HG03060 (cell line): ENCODE results near the gene PYGO1.

ENCODE experiments used
- ATAC-seq: cut with Tn5 transposase; IDR thresholded peaks from one replicate; pipeline ENCODE4 v1.9.1; 2021; ENCODE audit warnings: low read depth, moderate number of reproducible peaks; ENCODE audit not compliant: unreplicated experiment

PYGO1 gene

DNA sequence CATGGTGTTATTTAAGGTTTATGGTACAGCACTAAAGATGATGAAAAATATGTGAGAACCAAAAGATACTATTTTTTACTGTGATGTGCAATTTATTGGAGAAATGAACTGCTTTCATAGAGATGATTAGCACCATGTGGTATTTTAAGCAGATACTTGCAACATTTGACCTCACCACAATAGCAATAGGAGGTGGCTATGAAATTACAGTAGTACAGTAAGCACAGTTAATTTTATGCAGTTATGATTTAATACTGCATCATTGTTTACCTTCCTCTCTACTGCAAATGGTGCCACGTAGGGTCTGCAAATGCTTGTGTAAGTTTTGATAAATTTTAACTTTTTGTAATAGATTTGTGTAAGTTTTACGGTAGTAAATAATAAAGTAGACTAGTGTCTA, 14.0 kb downstream of the PYGO1 start:
- ATAC-seq: no peak

GRCh38 chr15:55573224-55573623, 14.9 kb downstream of the PYGO1 start:
- no peak for ATAC-seq

DNA sequence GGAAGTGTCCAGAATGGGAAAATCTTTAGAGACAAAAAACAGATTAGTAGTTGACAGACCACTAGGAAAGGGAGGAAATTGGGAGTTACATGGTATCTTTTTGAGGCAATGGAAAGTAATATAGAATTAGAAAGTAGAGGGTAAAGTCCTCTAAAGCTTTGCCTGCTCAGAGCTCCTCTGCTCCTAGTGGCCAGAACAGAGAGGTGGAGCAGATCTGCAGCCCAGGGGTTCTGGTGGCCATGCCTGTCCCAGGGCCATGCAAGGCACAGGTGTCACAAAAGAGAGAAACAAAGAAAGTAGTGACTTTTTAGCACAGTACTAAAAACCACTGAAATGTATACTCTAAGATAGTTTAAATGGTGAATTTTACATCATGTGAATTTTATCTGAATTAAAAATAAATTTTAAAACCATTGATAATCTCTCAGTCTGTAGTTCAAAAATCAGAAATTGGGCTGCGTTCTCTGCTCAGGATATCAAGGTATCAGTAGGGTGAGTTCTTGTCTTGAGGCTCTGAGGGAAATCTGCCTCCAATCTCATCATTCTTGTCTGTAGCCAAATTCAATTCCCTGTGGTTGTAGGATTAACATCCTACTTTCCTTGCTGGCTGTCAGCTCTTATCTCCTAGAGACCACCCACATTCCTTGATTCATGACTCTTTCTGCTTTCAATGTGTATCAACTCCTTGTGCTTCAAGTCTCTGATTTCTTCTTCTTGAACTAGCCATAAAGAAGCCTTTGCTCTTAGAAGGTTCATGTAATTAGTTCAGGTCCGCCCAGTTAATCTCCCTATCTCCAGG, 23.6 kb downstream of the PYGO1 start:
- no peak for ATAC-seq

DNA sequence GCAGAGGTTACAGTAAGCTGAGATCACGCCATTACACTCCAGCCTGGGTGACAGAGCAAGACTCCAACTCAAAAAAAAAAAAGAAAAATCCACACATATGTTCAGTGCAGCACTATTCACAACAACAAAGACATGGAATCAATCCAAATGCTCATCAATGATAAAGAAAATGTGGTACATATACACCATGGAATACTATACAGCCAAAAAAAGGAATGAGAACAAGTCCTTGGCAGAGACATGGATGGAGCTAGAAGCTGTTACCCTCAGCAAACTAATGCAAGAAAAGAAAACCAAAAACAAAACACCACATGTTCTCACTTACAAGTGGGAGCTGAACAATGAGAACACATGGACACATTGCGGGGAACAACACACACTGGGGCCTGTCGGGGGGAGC, 25.5 kb downstream of the PYGO1 start:
- no peak for ATAC-seq

DNA sequence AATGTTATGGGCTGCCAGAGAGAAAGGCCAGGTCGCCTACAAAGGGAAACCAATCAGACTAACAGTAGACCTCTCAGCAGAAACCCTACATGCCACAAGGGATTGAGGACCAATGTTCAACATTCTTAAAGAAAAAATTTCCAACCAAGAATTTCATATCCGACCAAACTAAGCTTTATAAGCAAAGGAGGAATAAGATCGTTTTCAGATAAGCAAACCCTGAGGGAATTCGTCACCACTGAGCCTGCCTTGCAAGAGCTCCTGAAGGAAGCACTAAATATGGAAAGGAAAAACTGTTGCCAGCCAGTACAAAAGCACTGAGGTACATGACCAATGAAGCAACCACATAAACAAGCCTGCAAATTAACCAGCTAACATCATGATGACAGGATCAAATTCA, 33.1 kb downstream of the PYGO1 start:
- ATAC-seq: no peak

- no peak for ATAC-seq
Observed at GRCh38 chr15:55552926-55553325, 35.2 kb downstream of the PYGO1 start.

- ATAC-seq: no peak
Observed at GRCh38 chr15:55552451-55552850, 35.7 kb downstream of the PYGO1 start.

- no peak for ATAC-seq
Observed at GRCh38 chr15:55549305-55549704, 38.8 kb downstream of the PYGO1 start.

DNA sequence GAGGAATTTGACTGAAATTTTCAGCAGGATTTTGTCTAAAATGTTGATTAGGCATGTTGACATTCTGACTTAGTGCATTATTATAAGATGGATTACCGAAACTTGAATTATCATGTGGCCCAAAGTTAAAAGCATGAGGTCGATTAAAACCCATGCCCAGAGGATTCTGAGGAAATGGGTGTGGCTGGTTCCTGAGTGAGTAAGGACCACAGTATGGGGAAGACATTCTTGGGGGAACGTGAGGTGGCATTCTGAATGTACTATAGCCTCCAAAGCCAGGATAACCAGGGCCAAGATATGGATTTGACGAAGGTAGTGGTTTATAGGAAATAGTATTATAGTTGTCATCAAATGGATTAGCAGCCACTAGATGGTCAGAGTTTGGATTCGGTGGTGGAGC, 41.4 kb downstream of the PYGO1 start:
- ATAC-seq: no peak

DNA sequence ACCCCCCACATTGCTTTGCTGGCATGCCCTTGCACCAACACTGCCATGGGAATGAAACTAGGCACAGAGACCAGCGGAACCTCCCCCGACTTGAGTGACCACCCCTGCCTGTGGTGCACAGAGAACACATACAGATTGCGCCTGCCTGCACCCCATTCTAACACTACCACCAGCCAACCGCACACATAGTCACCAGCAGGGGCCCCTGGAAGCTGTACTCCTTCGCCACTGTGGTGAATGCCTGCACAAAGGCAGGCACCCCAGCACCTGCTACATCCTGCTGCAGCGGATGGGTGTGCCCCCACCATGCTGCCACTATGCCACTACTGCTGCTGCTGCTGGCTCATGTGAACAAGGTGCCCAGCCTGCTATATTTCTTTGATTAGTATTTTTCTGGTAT, 52.7 kb downstream of the PYGO1 start:
- no peak for ATAC-seq

GRCh38 chr15:55532944-55533343, 55.2 kb downstream of the PYGO1 start:
- no peak for ATAC-seq

DNA sequence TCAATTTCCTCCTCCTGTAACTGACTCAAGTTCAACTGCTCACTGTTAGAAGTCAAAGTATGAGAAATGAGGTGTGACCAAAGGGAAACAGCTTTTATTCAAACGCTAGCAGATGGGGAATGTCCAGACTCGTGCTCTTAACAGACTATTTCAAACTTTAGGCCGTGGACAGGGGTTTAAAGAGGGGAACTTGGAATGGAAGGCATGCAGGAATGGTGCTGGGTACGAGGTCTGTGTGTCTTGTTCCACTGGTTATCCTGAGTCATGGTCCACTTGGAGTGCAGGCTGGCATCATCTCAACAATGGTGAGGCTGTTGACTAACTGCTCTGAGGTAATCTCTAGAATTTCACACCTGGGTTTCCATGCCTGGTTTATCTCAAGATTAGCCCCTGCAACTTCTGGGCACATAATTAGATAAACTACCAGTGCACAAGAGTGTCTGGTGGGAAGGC, 57.3 kb downstream of the PYGO1 start:
- ATAC-seq: no peak

DNA sequence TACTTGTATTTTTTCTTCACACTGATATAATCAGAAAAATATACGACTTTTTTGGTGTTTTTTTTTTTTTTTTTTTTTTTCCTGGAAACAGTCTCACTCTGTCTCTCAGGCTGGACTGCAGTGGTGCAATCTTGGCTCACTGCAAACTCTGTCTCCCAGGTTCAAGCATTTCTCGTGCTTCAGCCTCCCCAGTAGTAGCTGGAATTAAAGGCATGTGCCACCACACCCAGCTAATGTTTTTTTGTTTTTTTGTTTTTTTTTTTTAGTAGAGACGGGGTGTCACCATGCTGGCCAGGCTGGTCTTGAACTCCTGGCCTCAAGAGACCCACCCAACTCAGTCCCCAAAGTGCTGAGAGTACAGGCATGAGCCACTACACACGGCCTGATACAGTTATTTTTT, 59.3 kb downstream of the PYGO1 start:
- ATAC-seq: no peak

GRCh38 chr15:55527150-55527549, 61.0 kb downstream of the PYGO1 start:
- no peak for ATAC-seq

GRCh38 chr15:55526559-55527036, 61.5 kb downstream of the PYGO1 start:
- ATAC-seq: peak; percentile 71

GRCh38 chr15:55522742-55523450, 65.2 kb downstream of the PYGO1 start:
- ATAC-seq: no peak

DNA sequence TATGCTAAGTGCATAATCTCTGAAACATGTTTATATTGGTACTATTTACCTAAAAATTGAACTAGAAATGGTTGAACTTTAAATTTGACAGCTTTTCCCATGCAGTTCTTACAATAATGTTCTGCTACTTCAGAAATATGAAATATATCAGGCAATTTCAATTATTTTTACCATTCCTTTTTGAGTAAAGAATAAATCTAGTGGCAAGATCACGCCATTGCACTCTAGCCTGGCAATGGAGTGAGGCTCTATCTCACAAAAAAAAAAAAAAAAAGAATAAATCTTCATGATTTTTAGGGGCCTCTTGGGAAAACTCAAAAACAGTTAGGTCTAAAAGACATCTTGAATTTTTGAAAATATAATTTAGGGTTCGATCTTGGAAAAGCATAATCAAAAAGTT, 69.5 kb downstream of the PYGO1 start:
- no peak for ATAC-seq

- ATAC-seq: no peak
Observed at GRCh38 chr15:55518009-55518408, 70.1 kb downstream of the PYGO1 start.

GRCh38 chr15:55515991-55516776, 72.0 kb downstream of the PYGO1 start:
- ATAC-seq: no peak

DNA sequence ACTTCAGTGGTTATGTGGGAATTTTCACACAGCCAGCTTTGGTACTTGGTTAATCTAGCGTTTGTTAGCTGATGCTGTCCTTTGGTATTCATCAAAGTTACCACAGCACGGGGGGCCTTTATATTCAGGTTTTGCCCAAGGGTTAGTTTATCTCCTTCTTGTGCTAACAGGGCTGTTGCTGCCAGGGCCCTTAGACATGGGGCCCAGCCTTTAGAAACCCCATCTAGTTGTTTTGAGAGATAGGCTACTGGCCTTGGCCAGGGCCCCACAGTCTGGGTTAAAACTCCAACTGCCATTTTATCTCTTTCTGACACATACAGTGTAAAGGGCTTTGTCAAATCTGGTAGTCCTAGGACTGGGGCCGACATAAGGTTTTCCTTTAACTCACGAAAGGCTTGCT, 72.7 kb downstream of the PYGO1 start:
- no peak for ATAC-seq

DNA sequence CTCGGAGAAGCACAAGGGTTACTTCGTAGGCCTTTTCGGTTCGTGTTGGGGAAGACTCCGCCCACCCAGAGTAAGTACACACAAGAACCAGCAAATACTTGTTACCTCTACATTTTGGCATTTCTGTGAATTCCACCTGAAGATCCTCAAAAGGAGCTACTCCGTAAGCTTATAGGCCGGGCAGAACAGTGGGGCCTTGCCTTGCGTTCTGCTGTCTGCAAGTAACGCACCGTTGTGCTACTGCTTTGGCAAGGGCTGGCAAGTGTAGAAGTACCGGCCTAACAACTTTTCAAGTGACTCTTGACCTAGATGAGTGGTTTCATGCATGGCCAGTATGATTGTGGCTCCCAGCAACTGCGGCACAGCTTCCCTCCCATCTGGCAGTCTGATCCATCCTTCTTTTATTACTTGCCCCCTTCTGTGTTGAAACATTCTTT, 73.7 kb downstream of the PYGO1 start:
- ATAC-seq: no peak
